GM13977 (cell line): ENCODE results near the gene LBHD2.

Source experiments
- DNase-seq: peaks from one replicate; pipeline ENCODE4 v3.0.0; 2012; ENCODE audit warnings: low spot score
- CTCF ChIP-seq: IDR thresholded peaks from 2 replicates; pipeline ENCODE4 v1.5.1; 2012; ENCODE audit warnings: mild to moderate bottlenecking, control low read depth; ENCODE audit not compliant: insufficient read depth; ENCODE audit errors: extremely low read depth, missing control alignments
- in situ Hi-C: fragments of 300-500 bp; cut with MboI; formaldehyde crosslinking; loops from one replicate; pipeline ENCODE4 v1.12.0; 2022; ENCODE audit warnings: low sequenced_read_pairs, low pct_unique_long_range_greater_than_20kb, mixed read lengths, inconsistent platforms; ENCODE audit not compliant: unreplicated experiment

LBHD2 gene

GRCh38 chr14:103126088-103126872, 42.3 kb downstream of the LBHD2 start:
- in situ Hi-C loops = no loop called here
- DNase-seq = no peak
- TF ChIP-seq CTCF = no peak

- no peak for TF ChIP-seq CTCF
- in situ Hi-C loops = no loop called here
- no peak for DNase-seq
These were observed 42.9 kb downstream of the LBHD2 start for GRCh38 chr14:103126873-103127304.

- TF ChIP-seq CTCF = no peak
- no peak for DNase-seq
- in situ Hi-C loops = no loop called here
These were observed 43.3 kb downstream of the LBHD2 start for GRCh38 chr14:103127356-103127755.

GRCh38 chr14:103127861-103128598, 44.0 kb downstream of the LBHD2 start:
- TF ChIP-seq CTCF = no peak
- DNase-seq = no peak
- in situ Hi-C loops = no loop called here

- TF ChIP-seq CTCF = no peak
- DNase-seq = no peak
- in situ Hi-C loops = no loop called here
These were observed 44.8 kb downstream of the LBHD2 start for GRCh38 chr14:103128631-103129300.

GRCh38 chr14:103129301-103130016, 45.4 kb downstream of the LBHD2 start:
- in situ Hi-C loops = no loop called here
- DNase-seq = no peak
- TF ChIP-seq CTCF = no peak
